NCI-H128 (cell line): ENCODE results near the gene TSPAN4.
A peak's percentile ranks its signal among the peaks of the same experiment; 100 is the strongest.

Experiments used
- DNase-seq: peaks from one replicate; lab custom pipeline; 2025; ENCODE audit not compliant: unreplicated experiment; lab: John Stamatoyannopoulos, UW

The TSPAN4 gene

DNA sequence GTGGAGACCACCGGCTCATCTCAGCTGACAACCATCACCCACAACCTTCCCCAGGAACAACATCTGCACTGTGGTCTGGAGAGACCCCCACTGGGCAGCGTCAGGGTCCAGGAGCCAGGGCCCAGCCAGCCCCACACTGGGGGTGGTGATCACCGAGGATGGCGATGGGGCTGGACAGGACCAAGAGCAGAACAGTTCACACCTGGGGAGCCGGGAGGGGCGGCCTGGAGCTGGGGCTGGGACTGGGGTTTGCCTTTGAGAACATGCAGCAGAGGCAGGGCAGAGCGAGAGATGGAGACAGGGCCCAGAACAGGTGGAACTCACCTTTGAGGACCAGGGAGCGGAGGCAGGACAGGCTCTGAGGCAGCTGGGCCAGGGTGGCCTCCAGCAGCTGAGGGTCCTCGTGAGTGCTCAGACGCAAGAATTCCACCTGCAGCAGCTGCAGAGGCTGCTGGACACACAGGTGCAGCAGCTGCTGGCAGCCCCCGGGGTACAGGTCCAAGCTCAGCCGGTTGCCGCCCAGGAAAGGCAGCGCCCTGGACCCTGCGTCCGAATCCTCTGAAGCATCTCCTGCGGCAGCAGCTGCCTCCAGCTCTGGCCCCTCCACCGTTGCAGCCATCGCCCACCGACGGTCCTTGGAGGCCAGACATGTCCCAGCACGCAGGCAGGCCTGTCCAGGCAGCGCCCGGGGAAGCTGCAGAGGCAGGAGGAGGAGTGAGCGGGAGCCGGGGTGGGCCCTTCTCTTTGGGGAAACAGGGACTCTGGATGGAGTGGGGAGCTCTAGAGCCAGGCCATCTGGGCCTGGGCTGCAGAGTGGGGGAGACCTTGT, 38.7 kb upstream of the TSPAN4 start:
- peak; percentile 51 for DNase-seq

DNA sequence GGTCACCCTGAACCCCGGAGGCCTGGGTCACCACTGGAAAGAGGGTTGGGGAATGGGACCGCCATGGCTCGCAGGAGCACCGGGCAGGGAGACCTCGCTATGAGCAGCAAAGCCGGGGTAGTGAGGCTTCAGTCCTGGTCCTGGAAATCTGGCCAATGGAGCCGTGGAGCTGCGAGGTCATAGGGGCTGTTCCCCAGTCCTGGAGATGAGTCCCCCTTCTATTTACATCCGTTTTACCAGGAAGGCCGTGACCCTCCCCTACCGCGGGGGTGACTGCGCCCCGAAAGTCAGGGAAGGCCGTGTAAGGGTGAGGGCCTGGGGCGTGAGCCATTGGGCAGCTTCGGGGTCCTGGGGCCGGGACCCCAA, 38.1 kb upstream of the TSPAN4 start:
- DNase-seq = no peak

DNA sequence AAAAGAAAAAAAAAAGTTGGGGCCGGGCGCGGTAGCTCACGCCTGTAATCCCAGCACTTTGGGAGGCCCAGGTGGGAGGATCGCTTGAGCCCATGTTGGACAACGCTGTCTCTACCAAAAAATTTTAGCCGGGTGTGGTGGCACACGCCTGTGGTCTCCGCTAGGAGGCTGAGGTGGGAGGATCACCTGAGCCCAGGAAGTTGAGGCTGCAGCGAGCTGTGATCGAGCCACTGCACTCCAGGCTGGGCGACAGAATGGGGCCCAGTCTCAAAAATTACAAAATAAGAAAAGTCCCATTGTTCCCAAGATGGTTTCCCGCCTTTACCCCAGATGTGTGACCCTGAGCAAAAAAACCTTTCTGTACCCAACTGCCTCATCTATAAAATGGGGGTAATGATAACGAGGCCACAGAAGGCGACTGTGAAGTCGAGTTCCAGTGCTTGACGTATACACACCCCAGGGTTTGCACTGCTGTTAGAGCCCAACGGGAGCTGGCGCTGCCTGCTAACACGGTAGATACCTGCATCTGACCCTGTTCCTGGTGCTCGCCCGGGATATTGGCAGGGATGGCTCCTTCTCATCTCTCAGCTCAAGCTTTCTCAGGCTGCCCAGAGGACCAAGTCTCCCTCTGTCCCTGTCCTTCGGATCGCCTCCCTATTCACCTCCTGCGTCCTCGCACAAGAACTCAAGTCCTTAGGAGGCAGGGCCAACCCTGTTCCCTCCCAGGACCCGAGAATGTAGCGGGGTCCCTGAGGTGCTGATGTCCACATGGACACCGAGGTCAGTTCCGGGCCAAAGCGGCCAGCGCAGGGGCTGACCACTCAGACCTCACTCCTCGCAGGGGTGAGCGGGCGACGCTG, 34.0 kb upstream of the TSPAN4 start:
- DNase-seq = no peak

DNA sequence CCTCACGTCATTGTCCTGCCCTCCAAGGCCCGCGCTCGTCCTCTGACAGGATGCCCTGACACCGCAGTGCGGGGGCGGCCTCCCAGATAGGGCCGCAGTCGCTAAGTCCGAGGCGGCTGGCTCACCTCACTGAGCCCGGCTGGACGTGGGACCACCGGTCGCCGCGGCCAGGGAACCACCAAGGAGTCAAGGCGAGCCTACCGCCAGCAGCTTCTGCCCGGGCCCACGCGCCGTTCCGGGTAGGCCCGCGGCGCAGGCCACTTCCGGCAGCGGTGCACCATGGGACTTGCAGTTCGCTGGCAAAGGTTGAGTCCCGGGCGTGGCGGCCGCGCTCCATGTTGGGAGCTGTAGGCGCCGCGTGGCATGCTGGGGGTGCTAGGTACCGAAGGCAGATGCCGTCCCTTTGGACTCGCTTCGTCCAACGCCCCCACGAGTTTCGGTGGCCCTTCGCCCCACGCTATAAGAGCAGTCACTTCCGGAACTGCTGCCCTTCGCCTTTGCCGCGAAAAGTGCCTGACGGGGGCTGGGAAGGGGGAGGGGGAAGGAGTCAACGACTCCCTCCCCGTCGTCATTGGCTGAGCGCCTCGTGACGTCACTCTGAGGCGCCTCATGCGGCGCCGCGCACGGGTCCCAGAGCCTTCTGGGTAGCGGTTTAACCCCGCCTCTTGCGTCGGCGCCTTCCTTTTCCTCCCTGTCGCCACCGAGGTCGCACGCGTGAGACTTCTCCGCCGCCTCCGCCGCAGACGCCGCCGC, 33.2 kb upstream of the TSPAN4 start, which contains the start of gene RPLP2:
Gene RPLP2 (plus strand): TSS at position 681 of the 753 bp plus-strand sequence. CDS start 268 bp downstream, outside the sequence.
- DNase-seq = peak; percentile 94

DNA sequence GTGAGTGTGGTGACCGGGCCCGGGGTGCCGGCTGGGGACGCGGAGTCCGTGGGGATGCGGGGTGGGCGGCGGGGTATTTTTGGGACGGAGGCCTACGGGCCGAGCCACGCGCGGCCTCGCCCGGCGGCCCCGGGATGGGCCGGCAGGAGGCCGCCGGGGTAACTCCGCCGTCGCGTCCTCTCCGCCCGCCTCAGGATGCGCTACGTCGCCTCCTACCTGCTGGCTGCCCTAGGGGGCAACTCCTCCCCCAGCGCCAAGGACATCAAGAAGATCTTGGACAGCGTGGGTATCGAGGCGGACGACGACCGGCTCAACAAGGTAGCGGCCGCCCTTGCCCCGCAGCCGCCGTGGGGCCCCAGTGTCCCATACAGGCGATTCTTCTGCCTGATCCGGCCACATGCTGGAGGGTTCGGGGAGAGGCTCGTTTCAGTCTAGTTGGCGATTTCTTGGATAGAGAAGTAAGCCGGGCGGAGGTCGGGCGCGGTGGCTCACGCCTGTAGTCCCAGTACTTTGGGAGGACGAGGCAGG, 32.5 kb upstream of the TSPAN4 start:
- no peak for DNase-seq

DNA sequence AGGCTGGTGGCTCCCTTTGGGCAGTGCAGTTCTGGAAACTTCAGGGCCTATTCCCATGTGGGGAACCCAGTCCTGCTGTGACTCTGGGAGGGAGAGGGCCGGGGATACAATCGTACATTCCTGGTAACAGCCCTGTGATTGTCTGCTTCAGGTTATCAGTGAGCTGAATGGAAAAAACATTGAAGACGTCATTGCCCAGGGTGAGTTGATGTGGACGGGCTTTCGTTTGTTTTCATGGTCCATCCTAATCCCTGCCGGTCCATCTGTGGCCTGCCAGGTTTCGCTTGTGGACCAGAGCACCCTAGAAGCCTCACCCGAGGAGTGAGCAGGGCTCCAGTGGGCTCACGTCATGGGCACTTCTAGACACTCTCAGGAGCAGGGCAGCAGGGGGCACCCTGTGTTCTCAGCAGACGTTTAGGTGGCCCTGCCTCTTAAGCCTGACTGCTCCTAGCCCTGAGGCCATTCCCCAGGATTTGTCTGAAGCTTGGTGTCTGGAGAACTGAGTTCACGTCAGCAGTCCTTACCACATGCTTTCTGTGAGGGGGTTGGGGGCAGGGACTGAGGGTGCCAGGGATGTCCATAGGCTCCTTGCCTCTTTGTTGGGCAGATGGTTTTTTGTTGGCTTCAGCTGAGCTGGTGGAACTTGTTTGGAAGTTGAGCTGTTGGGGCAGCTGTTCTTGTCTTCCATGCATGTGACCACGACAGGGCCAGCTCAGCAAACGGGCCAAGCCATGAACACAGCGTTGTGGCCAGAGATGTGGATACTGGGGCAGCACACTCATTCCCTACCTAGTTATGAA, 31.0 kb upstream of the TSPAN4 start:
- no peak for DNase-seq

DNA sequence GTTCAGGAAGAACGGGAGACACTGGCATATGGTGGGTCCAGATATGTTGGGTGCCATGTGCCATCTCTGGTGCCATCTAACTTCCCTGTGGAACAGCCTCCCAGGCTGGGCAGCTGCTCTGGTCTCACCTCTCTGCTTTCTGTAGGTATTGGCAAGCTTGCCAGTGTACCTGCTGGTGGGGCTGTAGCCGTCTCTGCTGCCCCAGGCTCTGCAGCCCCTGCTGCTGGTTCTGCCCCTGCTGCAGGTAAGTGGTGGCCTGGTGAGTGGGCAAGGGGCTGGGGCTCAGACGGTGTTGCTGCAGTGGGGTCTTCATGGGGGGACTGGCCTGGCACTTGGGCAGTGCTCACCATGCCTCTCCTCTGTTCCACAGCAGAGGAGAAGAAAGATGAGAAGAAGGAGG, 30.3 kb upstream of the TSPAN4 start:
- no peak for DNase-seq

DNA sequence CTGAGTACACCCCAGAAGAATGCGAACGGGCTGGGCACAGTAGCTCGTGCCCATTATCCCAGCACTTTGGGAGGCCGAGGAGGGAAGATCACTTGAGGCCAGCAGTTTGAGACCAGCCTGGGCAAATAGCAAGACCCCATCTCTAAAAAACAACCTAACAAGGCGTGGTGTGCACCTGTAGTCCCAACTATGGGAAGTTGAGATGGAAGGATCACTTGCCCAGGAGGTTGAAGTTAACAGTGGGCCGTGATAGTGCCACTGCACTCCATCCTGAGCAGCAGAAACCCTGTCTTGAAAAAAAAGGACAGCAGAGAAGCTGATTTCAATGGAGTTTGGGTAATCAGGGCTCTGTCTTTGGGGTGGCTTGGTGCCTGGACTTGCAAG, 29.6 kb upstream of the TSPAN4 start:
- DNase-seq = no peak

DNA sequence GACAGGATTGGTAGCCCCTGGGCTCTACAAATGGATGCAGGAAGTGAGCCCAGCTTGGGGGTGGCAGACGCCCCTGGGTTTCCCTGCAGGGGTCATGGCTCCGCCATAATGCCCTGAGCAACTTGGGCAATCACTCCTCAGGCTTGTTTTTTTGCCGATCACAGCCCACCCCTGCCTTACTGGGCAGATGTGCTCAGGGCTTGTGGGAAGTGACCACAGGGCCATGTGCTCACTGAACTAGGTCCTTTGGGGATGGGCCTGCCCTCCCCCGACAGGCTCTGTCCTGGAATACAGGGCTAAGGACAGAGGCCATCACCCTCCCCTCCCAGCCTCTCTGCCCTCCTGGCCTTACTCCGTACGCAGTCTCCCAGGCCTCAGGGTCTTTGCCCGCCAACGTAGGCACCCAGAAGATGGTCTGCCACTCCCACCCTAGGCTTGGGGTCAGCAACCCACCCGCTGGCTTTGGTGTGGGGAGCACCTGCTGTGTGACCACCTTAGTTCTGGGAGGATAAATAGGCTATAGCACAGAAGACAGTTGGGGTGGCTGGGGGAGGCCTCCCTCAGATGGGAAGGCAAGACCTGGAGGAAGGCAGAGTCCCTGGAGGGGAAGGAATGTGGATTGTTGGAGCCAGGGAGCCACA, 29.1 kb upstream of the TSPAN4 start:
- DNase-seq = no peak

DNA sequence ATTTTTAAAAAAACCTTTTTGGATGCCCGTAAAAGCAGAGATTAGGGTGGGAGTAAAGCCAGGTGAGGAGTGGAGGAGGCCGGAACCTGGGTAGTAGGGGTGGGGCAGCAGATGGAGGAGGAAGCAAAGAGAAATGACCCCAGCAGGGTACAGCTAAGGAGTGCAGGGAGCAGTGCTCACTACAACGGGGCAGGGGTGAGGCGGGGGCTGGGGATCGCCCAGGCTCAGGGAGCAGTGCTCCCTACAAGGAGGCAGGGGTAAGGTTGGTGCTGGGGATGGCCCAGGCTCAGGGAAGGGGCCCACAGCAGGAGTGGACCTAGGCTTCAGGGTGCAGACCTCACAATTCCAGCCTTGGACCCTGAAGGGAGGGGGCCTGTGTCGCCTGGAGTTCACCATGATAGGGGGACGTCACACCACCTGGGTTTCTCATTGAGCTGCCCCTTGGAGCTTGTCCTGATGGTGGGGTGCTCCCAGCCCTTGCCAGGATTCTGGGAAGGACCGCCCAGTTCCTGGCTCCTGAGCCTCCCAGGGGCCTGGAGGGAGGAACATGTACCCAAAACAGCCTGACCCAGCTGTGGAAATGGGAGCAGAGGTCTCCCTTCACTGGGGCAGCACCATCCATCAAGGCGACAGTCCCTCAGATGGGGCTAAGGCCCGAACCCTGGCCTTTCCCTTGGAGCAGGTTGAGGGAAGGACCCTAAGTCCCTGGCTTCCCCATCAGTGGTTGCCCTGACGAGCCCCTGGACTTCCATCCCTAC, 26.8 kb upstream of the TSPAN4 start:
- DNase-seq = no peak

DNA sequence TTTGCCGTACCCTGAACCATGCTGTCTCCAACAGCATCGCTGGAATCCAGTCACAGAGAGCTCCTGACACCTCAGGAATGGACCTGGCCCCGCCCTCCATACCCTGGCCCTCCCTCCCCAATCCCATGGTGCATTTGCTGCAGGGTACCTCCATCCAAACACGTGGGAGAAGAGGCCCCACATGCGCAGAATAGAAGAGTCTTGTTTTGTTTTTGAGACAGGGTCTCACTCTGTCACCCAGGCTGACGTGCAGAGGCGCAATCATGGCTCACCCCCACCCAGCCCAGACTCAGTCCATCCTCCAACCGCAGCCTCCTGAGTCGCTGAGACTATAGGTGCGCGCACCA, 26.2 kb upstream of the TSPAN4 start:
- DNase-seq = no peak

DNA sequence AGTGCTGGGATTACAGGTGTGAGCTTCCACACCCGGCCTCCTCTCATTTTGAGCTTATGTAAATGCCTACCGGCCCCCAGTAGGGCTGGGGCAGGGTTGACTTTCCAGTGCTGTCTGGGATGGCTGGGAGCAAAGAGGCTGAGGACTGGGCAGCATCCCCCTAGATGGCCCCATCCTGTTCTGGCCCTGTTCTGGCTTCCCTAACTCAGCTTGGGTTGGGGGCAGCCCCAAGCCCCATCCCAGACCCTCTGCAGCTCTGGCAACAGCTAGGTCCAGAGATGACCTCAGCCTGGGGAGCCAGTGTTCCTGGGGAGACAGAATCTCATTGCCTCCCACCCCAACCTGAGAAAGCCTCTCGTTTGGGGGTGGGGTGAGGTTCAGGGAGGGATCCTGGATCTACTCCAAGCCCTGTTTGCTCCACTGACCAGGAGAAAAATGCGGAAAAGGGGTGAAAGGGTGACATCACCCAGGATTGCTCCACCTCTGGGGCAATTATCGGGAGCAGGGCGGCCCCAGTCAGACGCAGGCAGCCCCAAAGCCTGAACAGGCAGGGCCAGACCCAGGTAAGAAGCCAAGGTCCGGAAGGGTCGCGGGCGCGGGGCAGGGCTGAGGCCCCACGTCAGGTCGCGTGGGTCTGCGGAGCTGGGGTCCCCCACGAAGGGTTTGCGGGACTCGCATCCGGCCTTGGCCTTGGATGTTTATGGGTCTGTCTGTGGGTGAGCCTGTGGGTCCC, 24.1 kb upstream of the TSPAN4 start, which contains the start of gene PNPLA2:
Gene PNPLA2 (plus strand): TSS at position 519 of the 733 bp plus-strand sequence. CDS start 805 bp downstream, outside the sequence.
- no peak for DNase-seq

DNA sequence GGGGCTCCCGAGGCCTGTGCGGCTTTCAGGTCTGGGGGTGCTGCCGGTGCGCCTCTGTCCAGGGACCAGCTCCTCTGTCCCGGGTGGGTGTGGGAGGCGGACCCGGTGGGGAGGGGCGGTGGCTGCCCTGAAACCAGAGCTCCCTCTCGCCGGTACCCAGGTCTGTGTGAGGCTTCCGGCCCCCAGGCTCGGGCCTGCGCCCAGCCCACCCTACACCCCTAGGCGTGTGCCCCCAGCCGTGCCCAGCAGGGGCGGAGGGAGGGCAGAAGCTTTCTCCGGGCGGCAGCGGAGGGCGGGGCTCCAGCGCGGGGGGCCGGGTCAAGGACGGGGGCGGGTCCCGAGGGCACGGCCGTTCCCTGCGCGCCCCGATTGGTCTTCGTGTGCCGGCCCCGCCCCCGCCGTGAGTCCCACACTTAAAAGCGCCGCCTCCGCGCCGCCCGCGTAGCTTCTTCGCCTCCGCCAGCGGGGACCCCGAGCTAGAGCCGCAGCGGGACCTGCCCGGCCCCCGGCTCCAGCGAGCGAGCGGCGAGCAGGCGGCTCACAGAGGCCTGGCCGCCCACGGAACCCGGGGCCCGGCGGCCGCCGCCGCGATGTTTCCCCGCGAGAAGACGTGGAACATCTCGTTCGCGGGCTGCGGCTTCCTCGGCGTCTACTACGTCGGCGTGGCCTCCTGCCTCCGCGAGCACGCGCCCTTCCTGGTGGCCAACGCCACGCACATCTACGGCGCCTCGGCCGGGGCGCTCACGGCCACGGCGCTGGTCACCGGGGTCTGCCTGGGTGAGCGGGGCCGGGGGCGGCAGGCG, 23.3 kb upstream of the TSPAN4 start:
- DNase-seq = peak; percentile 66

DNA sequence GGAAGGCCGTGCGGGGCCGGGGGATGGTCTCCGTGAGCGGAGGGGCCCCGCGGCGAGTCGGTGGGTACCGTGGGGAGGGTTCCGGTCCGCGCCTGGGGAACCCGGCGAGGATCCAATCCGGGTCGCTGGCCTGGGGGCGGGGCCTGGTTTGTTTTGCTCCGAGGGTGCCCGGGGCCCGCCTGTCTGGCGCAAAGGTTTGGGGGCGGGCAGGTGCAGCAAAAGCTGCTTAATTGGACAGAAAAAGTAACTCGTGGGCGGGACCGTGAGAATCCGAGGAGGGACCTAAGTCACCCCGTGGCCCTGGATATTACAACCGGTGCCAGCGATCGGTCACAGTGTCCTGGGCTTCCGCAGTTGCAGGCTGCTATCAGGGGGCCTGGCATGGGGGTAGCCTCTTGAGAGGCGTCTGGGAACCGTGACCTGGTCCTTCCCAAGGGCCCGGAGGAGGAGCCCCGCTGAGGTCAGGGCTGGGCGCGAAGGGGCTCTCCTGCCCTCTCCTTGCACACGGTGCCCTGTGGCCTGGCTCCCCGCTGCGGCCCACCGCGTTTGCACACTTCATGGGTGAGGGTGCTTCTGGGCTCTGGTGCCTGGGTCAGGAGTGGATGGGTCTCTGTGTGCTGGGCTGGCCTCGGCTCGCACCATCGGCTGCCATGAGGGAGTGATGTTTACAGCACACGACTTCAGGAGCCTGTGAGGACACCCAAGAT, 22.6 kb upstream of the TSPAN4 start:
- DNase-seq = peak; percentile 57

DNA sequence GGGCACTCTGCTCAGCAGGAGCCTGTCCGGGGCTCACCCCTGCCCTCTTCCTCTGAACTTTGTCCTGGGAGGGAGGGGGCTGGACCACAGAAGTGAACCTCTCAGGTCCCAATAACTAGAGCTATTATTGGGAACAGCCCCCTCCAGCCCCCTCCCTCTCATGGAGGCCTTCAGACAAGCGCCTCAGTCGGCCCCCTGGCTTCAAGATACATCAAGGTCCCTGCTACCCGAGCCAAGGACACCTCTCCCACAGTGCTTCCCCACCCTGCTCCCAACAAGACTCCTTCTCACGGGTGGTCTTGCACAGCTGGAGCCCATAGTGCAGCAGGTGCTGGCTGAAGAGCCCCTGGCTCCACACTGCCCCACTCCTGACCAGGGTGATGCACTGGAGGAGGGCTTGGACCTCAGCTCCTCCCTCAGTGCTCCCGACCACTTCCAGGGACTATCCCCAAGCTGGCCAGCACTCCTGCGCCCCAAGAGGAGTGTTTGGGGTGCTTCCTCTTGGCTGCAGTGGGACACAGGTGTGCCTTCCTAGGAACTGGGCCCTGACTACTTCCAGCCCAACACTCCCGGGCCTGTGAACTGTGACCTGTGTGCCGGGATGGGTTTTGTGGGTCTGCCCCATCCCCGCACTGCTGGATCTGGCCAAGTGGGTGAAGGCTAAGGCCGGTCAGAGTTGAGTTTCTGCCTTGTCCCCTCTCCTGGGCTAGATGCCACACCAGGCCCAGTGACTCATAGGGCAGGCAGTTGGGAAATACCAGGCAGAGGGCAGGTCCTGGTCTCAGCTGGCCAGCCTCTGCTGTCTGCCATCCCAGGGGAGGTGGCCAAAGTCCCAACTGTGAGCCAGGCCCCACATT, 21.8 kb upstream of the TSPAN4 start:
- DNase-seq = no peak
